PFSK-1 (cell line): Measurements from ENCODE around the gene SH3BP1.

Experiments
- FOXP2 ChIP-seq: optimal IDR thresholded peaks from 2 replicates; pipeline ENCODE3; 2011; ENCODE audit warnings: borderline replicate concordance, control low read depth, inconsistent platforms; ENCODE audit not compliant: insufficient read depth; ENCODE audit errors: extremely low read length, extremely low read depth
- POLR2AphosphoS5 ChIP-seq: IDR thresholded peaks from 2 replicates; pipeline ENCODE4 v1.6.1; 2012; ENCODE audit warnings: low read depth, mild to moderate bottlenecking, control low read depth, low read length, moderate library complexity
- REST ChIP-seq, 2 experiments: IDR thresholded peaks; 2 replicates each; pipeline versions ENCODE4 v1.6.1 to v1.8.0; 2011 to 2012; ENCODE audit warnings: low read depth in 2 of 2, low read length in 2 of 2, control low read depth in 1 of 2, inconsistent platforms in 1 of 2, mild to moderate bottlenecking in 1 of 2, moderate library complexity in 1 of 2; ENCODE audit not compliant: insufficient read depth in 1 of 2
- SIN3A ChIP-seq: IDR thresholded peaks from 2 replicates; pipeline ENCODE4 v1.6.1; 2012; ENCODE audit warnings: mild to moderate bottlenecking, low read length, moderate library complexity, borderline replicate concordance; ENCODE audit not compliant: insufficient read depth

GRCh38 chr22:37607935-37608476, 31.5 kb upstream of the SH3BP1 start:
- TF ChIP-seq SIN3A (no peak), POLR2AphosphoS5 (no peak), REST (IDR thresholded peaks at IDR 0.05; ENCODE audit: insufficient read depth in 1 of 2, low read depth in 2 of 2, low read length in 2 of 2) (no peak), FOXP2 (no peak)
